Gastrocnemius medialis (tissue), 4 donors: ENCODE measurements around the gene RABL6. TPM values are rescaled to one million over a fixed set of nuclear protein-coding genes. Genes with fewer than 3 reads are reported as not detected.

Experiments
- ATAC-seq, 2 donors: fragments of 150-250 bp; one replicate each; pipeline ENCODE4 v1.9.1; 2016
- DNase-seq, 2 donors: peaks; one replicate each; pipeline ENCODE4 v3.0.0-alpha.2; 2019
- H3K27ac ChIP-seq, 4 donors: fragments of 200-600 bp; sonication (generic); 1 replicate in 1 of 4; 2 replicates in 3 of 4; pipeline ENCODE4 v1.5.1; 2016 to 2018; ENCODE audit warnings: mild to moderate bottlenecking in 2 of 4, moderate library complexity in 1 of 4
- H3K27me3 ChIP-seq, 3 donors: fragments of 200-600 bp; sonication (generic) in 2 of 3; 1 replicate in 1 of 3; 2 replicates in 2 of 3; pipeline versions ENCODE4 v1.5.1 to v1.6.0; 2016 to 2019; ENCODE audit warnings: mild to moderate bottlenecking in 1 of 3, moderate library complexity in 1 of 3
- H3K36me3 ChIP-seq, 2 donors: fragments of 200-600 bp; sonication (generic) in 1 of 2; one replicate each; pipeline ENCODE4 v1.5.1; 2017 to 2018
- H3K4me1 ChIP-seq, 2 donors: fragments of 200-600 bp; sonication (generic) in 1 of 2; one replicate each; pipeline ENCODE4 v1.5.1; 2016 to 2017; ENCODE audit warnings: mild to moderate bottlenecking in 2 of 2
- H3K4me3 ChIP-seq, 4 donors: fragments of 200-600 bp; sonication (generic) in 3 of 4; 1 replicate in 1 of 4; 2 replicates in 3 of 4; pipeline ENCODE4 v1.5.1; 2016 to 2019; ENCODE audit warnings: mild to moderate bottlenecking in 2 of 4
- H3K9me3 ChIP-seq, 3 donors: fragments of 200-600 bp; sonication (generic) in 2 of 3; 1 replicate in 1 of 3; 2 replicates in 2 of 3; pipeline ENCODE4 v1.5.1; 2016 to 2019
- POLR2A ChIP-seq, 2 donors: fragments of 450-650 bp; IDR thresholded peaks; one replicate each; pipeline ENCODE4 v1.6.1; 2017; ENCODE audit warnings: antibody characterized with exemption in 2 of 2, mild to moderate bottlenecking in 2 of 2, moderate library complexity in 2 of 2
- in situ Hi-C, 4 donors: fragments of 200-750 bp; cut with MboI; loops; one replicate each; pipeline versions ENCODE4 v1.15.0 to v1.8.0; 2017; ENCODE audit warnings: low sequenced_read_pairs in 4 of 4
- intact Hi-C: fragments of 100-400 bp; cut with DNase I; formaldehyde crosslinking; loops from one replicate; pipeline ENCODE4 v1.15.1; 2023; ENCODE audit warnings: low total_unique reads
- total RNA-seq, 4 donors: library from RNA; depleted of rRNA; stranded (reverse); fragments of >200 nt; gene quantifications; one replicate each; pipeline versions ENCODE4 v1.1.0 to v1.2.3, GENCODE V29; 2016
- TF ChIP-seq, protein P1 (sequence below), 5 experiments: fragments of 450-650 bp in 3 of 5; fragments of 200-600 bp in 2 of 5; sonication (generic) in 2 of 5; IDR thresholded peaks in 4 of 5; conservative IDR thresholded peaks in 1 of 5; 1 replicate in 4 of 5; 2 replicates in 1 of 5; pipeline ENCODE4 v1.5.1; 2016 to 2019; ENCODE audit warnings: antibody characterized with exemption in 5 of 5, mild to moderate bottlenecking in 3 of 5, moderate library complexity in 3 of 5

Gene RABL6
- total RNA-seq, 4 donors from 2014 or later, result 84.9 to 121 (median 105) TPM

DNA sequence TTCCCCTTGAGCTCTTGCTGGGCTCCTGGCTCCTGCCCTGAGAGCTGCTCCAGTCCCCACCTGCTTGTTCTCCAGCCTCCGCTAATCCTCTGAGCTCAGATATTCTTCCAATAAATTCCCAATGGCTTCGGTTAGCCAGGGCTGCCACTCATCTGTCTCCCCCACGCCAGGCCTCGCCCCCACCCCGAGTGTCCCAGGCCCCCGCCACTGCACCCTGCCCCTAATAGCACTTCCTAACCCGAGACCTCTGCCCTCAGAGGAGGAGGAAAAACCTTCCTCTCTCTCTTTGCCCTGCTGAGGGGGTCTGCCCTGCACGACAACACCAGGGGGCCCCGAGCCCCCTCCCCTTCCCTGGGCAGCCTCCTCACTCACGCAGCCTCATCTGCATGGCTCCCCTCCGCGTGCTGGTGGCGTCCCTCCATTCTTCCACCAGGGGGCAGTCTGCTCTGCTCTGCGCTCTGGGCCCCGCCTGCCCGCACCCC is 38.0 kb upstream of the RABL6 start:
- TF ChIP-seq POLR2A (IDR thresholded peaks at IDR 0.05), result no peak
- TF ChIP-seq, protein P1, sequence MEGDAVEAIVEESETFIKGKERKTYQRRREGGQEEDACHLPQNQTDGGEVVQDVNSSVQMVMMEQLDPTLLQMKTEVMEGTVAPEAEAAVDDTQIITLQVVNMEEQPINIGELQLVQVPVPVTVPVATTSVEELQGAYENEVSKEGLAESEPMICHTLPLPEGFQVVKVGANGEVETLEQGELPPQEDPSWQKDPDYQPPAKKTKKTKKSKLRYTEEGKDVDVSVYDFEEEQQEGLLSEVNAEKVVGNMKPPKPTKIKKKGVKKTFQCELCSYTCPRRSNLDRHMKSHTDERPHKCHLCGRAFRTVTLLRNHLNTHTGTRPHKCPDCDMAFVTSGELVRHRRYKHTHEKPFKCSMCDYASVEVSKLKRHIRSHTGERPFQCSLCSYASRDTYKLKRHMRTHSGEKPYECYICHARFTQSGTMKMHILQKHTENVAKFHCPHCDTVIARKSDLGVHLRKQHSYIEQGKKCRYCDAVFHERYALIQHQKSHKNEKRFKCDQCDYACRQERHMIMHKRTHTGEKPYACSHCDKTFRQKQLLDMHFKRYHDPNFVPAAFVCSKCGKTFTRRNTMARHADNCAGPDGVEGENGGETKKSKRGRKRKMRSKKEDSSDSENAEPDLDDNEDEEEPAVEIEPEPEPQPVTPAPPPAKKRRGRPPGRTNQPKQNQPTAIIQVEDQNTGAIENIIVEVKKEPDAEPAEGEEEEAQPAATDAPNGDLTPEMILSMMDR (IDR thresholded peaks at IDR 0.05 in 4 of 5, conservative IDR thresholded peaks at IDR 0.05 in 1 of 5), result peak in 3 of 5 experiments; percentile 30 to 49 (median 36)
- intact Hi-C loops (no loop called here), in situ Hi-C loops (no loop called here)
- H3K36me3 ChIP-seq, result no peaks in the 10 kb centered on the region
- H3K4me3 ChIP-seq, result no peak overlapping the region
- H3K4me1 ChIP-seq, result peaks cover 0 to 4% of the 10 kb centered on the region in 2 donors
- no peak overlapping the region for H3K27ac ChIP-seq
- peaks cover 0 to 5% (median 2%) of the 10 kb centered on the region in 3 donors for H3K9me3 ChIP-seq
- DNase-seq, result no peak
- peaks cover 0 to 6% (median 3%) of the 10 kb centered on the region in 3 donors for H3K27me3 ChIP-seq
- ATAC-seq, result no peak

GRCh38 chr9:136771907-136772415 is 35.8 kb upstream of the RABL6 start:
- in situ Hi-C loops, result no loop called here
- TF ChIP-seq POLR2A (IDR thresholded peaks at IDR 0.05), result no peak
- TF ChIP-seq, protein P1 (IDR thresholded peaks at IDR 0.05 in 4 of 5, conservative IDR thresholded peaks at IDR 0.05 in 1 of 5), result no peak
- ATAC-seq (no peak), DNase-seq (no peak)
- intact Hi-C loops, result no loop called here
- H3K27ac ChIP-seq, result no peak overlapping the region
- H3K36me3 ChIP-seq, result no peaks in the 10 kb centered on the region
- no peak overlapping the region for H3K4me3 ChIP-seq
- H3K9me3 ChIP-seq, result peaks cover 0 to 5% (median 2%) of the 10 kb centered on the region in 3 donors
- peaks cover 0 to 6% (median 3%) of the 10 kb centered on the region in 3 donors for H3K27me3 ChIP-seq
- H3K4me1 ChIP-seq, result no peaks in the 10 kb centered on the region

- intact Hi-C loops (no loop called here), in situ Hi-C loops (no loop called here)
- no peak for TF ChIP-seq POLR2A (IDR thresholded peaks at IDR 0.05)
- TF ChIP-seq, protein P1 (IDR thresholded peaks at IDR 0.05 in 4 of 5, conservative IDR thresholded peaks at IDR 0.05 in 1 of 5), result no peak
- no peak overlapping the region for H3K4me3 ChIP-seq
- no peaks in the 10 kb centered on the region for H3K36me3 ChIP-seq
- no peak for DNase-seq
- H3K4me1 ChIP-seq, result no peaks in the 10 kb centered on the region
- H3K27ac ChIP-seq, result no peak overlapping the region
- ATAC-seq, result peak in 1 of 2 donors; percentile 74
- H3K9me3 ChIP-seq, result peaks cover 0 to 5% (median 2%) of the 10 kb centered on the region in 3 donors
- H3K27me3 ChIP-seq, result peaks cover 0 to 3% (median 0%) of the 10 kb centered on the region in 3 donors
Observed at GRCh38 chr9:136773386-136774044, 34.2 kb upstream of the RABL6 start.

DNA sequence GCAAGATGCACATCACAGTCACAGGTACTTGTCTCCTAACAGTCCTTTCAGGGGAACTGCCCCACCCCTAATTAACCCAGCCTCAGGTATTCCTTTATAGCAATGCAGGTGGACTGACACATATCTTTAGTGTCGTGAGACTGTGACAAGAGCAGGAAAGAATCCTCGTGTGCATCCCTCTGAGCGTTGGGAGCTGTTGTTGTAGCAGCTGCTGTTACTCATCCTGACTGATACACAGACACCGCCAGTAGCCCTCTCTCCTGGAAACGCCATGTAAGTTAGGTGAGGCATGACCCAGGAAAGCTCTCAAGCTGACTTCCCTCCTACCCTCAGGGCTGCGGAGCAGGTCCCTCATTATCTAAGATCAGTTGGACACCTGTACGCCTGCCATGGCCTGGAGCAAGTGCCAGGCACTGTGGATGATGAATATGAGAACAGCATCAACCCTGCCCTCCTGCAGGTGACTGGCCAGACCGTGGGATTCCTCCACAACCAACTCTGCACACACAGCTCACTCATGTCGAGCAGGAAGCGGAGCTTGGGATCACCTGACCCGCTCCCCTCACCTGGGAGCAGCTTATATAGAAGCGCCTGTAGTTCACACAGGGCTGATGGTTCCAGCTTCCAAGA is 33.2 kb upstream of the RABL6 start:
- no peak for ATAC-seq
- Histone ChIP-seq H3K27ac (no peak overlapping the region), H3K4me1 (no peaks in the 10 kb centered on the region), H3K27me3 (peaks cover 0 to 3% (median 0%) of the 10 kb centered on the region in 3 donors), H3K9me3 (peaks cover 0 to 5% (median 2%) of the 10 kb centered on the region in 3 donors), H3K4me3 (no peak overlapping the region), H3K36me3 (no peaks in the 10 kb centered on the region)
- in situ Hi-C loops (loop anchor here in 1 of 4 donors (25.0 kb wide), 1 partner anchor 163 kb away; the partner anchor contains the start of genes C8G and FBXW5), intact Hi-C loops (no loop called here)
- TF ChIP-seq, protein P1 (IDR thresholded peaks at IDR 0.05 in 4 of 5, conservative IDR thresholded peaks at IDR 0.05 in 1 of 5), result no peak
- no peak for TF ChIP-seq POLR2A (IDR thresholded peaks at IDR 0.05)
- no peak for DNase-seq
